ENCODE measurements around the gene GHR.

GHR gene

DNA sequence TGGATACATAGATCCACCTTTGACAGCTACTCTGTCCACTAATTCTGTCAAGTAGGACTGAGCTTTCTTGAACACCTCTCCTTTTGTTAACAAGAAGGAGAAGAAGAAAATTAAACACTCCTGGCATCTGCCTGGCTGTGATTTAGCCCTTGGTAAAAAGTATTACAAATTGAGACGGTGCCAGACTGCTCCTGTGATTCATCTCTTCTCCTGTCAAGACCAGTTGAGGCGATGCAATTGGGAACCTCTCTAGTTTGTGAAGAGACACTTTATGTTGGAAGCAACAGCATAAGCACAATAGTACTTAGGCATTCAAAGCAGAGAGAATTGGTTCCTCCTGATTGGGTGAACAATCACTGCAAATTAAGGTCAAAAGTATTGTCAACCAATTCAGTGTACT, 72.7 kb downstream of the GHR start:
- Histone ChIP-seq H3K4me3 (ENCODE audit: low read depth in 1 of 2, low read length in 1 of 2) (no peak overlapping the region), H3K4me1 (ENCODE audit: control insufficient read depth in 1 of 2, insufficient read depth in 1 of 2, low read depth in 1 of 2, low read length in 1 of 2) (no peaks in the 10 kb centered on the region), H3K36me3 (no peaks in the 10 kb centered on the region), H3K27ac (no peak overlapping the region), H3K27me3 (no peaks in the 10 kb centered on the region), H3K9me3 (no peaks in the 10 kb centered on the region)
- TF ChIP-seq, protein P1, sequence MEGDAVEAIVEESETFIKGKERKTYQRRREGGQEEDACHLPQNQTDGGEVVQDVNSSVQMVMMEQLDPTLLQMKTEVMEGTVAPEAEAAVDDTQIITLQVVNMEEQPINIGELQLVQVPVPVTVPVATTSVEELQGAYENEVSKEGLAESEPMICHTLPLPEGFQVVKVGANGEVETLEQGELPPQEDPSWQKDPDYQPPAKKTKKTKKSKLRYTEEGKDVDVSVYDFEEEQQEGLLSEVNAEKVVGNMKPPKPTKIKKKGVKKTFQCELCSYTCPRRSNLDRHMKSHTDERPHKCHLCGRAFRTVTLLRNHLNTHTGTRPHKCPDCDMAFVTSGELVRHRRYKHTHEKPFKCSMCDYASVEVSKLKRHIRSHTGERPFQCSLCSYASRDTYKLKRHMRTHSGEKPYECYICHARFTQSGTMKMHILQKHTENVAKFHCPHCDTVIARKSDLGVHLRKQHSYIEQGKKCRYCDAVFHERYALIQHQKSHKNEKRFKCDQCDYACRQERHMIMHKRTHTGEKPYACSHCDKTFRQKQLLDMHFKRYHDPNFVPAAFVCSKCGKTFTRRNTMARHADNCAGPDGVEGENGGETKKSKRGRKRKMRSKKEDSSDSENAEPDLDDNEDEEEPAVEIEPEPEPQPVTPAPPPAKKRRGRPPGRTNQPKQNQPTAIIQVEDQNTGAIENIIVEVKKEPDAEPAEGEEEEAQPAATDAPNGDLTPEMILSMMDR (IDR thresholded peaks at IDR 0.05), result no peak

- H3K27ac ChIP-seq, result no peak overlapping the region
- H3K4me3 ChIP-seq (ENCODE audit: low read depth in 1 of 2, low read length in 1 of 2), result no peak overlapping the region
- no peaks in the 10 kb centered on the region for H3K36me3 ChIP-seq
- TF ChIP-seq, protein P1 (IDR thresholded peaks at IDR 0.05), result no peak
- H3K4me1 ChIP-seq (ENCODE audit: control insufficient read depth in 1 of 2, insufficient read depth in 1 of 2, low read depth in 1 of 2, low read length in 1 of 2), result no peaks in the 10 kb centered on the region
- no peaks in the 10 kb centered on the region for H3K9me3 ChIP-seq
- no peaks in the 10 kb centered on the region for H3K27me3 ChIP-seq
Measured at GRCh38 chr5:42496397-42497156, 73.3 kb downstream of the GHR start.

DNA sequence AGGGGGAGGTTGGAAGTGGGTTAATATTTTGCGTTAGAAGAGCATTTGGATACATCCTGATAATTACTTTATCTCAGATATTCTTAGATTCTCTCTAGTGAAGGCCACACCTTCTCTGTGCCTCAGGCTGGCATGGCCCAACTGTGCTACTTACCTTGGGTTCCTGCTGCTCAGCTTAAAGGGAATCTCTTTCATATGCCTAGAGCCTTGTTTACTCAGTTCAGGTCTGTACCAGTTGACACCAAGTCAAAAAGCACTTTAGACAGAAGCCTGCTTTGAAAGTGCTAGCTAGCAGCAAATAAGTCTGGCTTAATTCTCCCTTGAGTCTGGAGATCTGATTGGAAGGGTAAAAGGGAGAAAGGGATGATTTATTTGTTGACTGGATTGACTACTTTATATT, 74.8 kb downstream of the GHR start:
- Histone ChIP-seq H3K27me3 (no peaks in the 10 kb centered on the region), H3K27ac (no peak overlapping the region), H3K36me3 (no peaks in the 10 kb centered on the region), H3K4me3 (ENCODE audit: low read depth in 1 of 2, low read length in 1 of 2) (no peak overlapping the region), H3K9me3 (no peaks in the 10 kb centered on the region), H3K4me1 (ENCODE audit: control insufficient read depth in 1 of 2, insufficient read depth in 1 of 2, low read depth in 1 of 2, low read length in 1 of 2) (no peaks in the 10 kb centered on the region)
- TF ChIP-seq, protein P1 (IDR thresholded peaks at IDR 0.05), result no peak

- H3K4me1 ChIP-seq (ENCODE audit: control insufficient read depth in 1 of 2, insufficient read depth in 1 of 2, low read depth in 1 of 2, low read length in 1 of 2), result no peaks in the 10 kb centered on the region
- no peaks in the 10 kb centered on the region for H3K27me3 ChIP-seq
- TF ChIP-seq, protein P1 (IDR thresholded peaks at IDR 0.05), result no peak
- no peaks in the 10 kb centered on the region for H3K36me3 ChIP-seq
- no peak overlapping the region for H3K27ac ChIP-seq
- H3K9me3 ChIP-seq, result no peaks in the 10 kb centered on the region
- no peak overlapping the region for H3K4me3 ChIP-seq (ENCODE audit: low read depth in 1 of 2, low read length in 1 of 2)
Measured at GRCh38 chr5:42499016-42499415, 75.8 kb downstream of the GHR start.

DNA sequence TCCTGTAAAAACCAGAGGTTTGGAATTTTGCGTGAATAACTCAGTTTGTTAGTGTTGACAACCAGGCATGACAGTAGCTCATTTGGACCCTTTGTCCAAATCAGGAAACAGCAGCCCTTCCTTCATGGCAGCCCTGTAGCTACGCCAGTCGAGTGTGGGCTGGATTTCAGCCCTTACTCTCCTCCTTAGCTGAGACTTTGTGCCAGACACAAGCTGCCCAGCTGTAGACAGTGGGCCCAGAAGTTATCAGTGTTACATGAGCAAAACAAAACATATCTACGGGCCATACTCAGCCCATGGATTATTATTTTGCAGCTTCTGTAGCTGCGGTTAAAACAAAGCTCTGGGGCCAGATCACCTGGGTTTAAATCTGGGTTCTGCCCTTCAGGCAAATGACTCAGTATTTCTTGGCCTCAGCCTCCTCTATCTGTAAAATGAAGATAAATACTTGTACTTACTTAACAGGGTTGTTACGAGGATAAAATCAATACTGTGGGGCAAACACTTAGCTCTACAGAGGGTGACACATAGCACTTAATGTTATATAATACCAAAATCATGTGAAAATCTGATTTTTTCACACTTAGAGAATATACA, 76.9 kb downstream of the GHR start:
- no peaks in the 10 kb centered on the region for H3K36me3 ChIP-seq
- H3K27me3 ChIP-seq, result no peaks in the 10 kb centered on the region
- TF ChIP-seq, protein P1 (IDR thresholded peaks at IDR 0.05), result no peak
- no peaks in the 10 kb centered on the region for H3K9me3 ChIP-seq
- H3K27ac ChIP-seq, result no peak overlapping the region
- no peaks in the 10 kb centered on the region for H3K4me1 ChIP-seq (ENCODE audit: control insufficient read depth in 1 of 2, insufficient read depth in 1 of 2, low read depth in 1 of 2, low read length in 1 of 2)
- H3K4me3 ChIP-seq (ENCODE audit: low read depth in 1 of 2, low read length in 1 of 2), result no peak overlapping the region
